HK-2 (cell line): ENCODE data around the gene IBA57.

Source experiments
- DNase-seq: peaks from one replicate; pipeline ENCODE4 v3.0.0-alpha.2; 2018; ENCODE audit not compliant: unreplicated experiment

IBA57 gene

DNA sequence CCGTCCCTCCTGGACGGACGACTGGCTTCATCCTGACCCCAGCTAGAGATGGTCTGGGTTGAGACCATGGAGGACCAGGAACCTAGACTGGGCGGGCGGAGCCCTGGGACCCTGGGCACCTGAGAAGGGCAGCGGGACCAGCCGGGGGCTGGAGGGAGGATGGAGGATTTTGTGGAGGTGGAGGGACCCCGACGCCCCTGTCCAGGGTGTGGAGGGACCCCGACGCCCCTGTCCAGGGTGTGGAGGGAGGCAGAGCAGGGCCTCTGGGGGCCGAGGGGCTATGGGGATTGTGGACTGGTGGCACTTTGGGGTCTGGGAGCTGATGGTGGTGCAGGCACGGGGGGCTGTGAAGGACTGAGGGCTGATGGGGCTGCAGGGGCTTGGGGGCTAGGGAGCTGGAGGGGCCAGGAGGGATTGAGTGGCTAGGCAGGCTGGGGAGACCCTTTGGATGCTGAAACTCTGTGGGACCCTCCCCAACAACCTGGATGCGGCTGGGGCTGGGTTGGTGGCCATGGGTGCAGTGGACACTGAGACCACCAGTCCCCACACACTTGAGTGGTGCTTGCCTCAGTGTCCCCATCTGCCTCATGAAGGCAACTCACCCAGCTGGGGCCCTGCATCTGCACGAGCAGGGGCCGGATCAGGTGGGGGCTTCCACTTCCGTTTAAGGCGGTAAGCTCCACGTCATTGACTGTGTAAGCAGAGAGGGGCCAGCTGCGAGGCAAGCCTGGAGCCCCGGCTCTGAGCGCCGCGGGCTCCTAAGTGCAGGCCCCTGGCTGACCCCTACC is 8.5 kb upstream of the IBA57 start:
- DNase-seq, result no peak

DNA sequence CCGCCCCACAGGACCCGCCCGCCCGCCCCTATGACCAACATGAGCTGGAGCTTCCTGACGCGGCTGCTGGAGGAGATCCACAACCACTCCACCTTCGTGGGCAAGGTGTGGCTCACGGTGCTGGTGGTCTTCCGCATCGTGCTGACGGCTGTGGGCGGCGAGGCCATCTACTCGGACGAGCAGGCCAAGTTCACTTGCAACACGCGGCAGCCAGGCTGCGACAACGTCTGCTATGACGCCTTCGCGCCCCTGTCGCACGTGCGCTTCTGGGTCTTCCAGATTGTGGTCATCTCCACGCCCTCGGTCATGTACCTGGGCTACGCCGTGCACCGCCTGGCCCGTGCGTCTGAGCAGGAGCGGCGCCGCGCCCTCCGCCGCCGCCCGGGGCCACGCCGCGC is 7.9 kb upstream of the IBA57 start:
- DNase-seq, result no peak

DNA sequence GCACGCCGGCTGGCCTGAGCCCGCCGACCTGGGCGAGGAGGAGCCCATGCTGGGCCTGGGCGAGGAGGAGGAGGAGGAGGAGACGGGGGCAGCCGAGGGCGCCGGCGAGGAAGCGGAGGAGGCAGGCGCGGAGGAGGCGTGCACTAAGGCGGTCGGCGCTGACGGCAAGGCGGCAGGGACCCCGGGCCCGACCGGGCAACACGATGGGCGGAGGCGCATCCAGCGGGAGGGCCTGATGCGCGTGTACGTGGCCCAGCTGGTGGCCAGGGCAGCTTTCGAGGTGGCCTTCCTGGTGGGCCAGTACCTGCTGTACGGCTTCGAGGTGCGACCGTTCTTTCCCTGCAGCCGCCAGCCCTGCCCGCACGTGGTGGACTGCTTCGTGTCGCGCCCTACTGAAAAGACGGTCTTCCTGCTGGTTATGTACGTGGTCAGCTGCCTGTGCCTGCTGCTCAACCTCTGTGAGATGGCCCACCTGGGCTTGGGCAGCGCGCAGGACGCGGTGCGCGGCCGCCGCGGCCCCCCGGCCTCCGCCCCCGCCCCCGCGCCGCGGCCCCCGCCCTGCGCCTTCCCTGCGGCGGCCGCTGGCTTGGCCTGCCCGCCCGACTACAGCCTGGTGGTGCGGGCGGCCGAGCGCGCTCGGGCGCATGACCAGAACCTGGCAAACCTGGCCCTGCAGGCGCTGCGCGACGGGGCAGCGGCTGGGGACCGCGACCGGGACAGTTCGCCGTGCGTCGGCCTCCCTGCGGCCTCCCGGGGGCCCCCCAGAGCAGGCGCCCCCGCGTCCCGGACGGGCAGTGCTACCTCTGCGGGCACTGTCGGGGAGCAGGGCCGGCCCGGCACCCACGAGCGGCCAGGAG is 7.2 kb upstream of the IBA57 start:
- DNase-seq, result no peak

DNA sequence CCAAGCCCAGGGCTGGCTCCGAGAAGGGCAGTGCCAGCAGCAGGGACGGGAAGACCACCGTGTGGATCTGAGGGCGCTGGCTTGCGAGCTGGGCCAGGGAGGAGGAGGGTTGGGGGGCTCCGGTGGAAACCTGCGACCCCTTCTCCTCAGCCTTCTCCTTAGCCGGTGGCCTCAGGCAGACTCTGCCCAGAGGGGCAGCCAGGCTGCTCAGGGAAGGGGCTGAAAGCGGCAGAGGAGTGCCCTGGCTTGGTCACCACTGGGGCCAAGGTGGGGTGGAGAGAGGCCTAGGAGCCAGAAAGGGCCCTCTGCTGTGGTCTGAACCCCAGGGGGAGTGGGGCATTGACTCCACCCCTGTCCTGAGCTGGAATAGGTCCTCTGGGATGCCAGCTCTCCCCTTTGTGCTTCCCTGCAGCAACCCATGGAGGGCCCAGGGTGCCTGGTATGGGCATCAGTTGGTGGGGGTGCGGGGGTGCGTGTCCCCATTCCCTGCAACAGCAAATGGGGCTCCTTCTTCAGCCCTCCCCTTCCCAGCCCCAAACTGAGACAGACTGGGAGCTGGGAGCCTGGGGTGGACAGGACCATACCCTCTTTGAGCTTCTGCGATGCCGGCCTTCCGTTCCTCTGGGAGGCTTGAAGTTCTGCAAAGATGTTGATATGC is 6.5 kb upstream of the IBA57 start:
- DNase-seq, result no peak

DNA sequence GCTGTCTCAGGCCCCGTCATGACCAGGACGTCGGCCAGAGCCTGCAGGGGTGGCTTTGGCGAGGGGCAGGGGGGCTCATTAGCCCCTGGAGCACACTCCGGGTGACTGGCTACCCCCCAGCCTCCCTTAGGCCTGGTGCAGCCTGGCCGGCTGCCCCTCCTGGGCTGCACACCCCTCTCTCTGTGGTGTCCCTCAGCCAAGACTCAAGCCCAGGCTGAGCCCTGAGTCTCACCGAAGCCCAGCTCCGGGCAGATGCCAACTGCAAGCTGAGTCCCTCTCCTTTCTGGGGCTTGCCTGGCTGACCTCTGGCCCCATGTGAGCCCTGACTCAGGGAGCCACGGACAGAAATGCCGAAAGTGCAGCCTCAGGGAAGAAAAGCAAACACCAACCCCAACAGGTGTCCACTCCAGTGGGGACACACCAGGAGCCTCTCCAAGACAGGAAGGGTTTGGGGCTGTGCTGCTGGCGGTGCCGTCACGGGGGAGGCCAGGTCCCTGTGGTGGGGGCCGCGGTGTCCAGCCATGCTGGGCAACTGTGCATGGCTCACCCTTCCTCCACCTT is 5.3 kb upstream of the IBA57 start:
- no peak for DNase-seq

DNA sequence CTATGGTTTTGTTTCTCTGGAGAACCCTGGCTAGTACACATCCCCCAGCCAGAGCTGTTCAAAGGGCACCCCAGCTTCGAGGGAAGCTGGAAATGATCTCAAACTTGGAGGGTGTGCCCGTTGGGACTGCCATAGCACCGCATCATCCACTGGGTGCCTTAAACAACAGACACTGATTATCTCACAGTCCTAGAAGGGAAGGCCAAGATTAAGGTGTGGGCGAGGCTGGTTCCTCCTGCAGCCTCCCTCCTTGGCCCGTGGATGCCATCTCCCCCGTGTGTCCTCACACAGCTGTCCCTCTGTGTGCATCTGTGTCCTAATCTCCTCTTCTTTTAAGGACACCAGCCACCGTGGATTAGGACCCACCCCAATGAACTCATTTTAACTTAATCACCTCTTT is 4.2 kb upstream of the IBA57 start:
- DNase-seq, result no peak

DNA sequence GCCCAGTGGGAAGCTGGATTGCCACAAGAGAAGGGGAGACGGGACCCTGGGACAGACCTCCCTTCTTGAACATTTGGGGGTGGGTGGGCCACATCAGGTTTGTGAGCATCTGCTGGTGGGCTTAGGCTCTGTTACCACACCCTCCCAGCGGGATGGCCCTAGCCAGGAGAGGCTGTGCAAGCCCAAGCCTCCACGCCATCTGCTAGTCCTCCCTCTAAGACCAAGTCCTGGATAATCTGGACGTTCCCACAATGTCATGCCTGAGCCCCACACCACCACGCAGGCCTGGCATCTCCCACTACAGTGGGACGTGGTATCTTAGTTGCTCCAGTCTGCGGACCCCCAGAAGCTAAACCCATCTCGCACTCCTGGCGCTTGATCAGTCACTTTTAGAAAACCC is 3.7 kb upstream of the IBA57 start:
- DNase-seq, result no peak

DNA sequence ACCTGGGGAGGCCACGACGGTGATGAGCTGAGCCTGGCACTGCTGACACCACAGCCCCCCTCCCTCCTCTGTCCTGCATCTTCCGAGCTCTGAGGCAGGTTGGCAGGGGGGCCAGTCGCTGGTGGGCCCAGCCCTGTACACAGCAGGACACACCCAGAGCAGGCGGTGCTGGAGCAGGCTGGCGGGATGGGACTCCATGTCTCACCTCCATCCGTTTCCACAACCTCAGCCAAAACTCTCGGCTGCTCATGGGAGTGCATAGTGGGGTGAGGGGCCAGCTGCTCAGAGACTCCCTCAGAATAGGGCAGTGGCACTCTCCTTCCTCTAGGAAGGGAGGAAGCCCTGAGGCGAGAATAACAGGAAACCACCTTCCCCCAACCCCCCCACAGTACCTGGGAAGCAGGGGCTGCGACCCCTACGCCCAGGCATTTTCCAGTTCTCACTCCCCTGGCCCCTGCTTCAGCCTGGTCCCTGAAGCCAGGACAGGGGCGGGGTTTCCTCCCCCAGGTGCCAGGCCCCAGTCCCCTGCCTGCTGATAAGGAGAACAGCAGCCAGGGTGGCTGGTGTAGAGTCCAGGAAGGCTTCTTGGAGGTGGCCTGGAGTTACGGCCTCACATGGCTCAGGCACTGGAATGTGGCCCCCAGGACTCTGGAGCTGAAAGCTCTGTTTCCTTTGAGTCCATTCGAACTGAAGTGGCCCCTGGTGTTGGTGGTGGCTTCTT is 3.2 kb upstream of the IBA57 start:
- no peak for DNase-seq

DNA sequence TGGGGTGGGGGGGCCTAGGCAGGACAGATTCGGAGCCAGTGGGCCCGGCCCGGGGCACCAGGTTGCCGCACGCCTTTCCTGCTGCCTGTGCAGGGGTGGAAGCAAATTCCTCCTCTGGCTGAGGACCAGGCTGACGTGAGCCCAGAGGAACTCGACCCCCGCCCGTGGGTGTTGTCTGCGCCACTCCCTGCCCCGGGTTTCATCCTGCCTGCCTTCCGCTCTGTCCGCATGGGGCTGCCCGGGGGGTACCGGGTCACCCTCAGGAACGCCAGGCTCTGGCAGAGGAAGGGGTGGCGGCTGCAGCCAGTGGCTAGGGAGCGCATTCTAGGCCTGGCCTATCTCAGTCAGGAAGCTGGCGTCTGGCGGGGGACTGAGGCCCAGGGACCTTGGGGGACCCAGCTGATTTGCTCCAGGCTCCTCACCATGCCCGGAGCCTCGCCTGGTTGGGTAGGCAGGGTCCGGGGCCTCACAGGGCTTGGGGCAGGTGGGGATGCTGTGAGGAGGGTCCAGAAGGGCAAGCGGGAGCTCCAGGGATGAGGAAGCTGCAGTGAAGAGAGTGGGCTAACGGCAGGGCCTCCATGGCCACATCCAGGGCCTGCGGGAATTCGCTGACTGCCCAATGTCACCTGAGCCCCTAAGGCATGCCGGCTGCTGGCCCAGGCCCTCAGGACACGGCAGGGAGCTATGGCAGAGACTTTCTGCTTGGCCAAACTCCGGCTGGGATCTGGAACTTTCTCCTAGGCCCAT is 2.4 kb upstream of the IBA57 start:
- DNase-seq, result no peak

DNA sequence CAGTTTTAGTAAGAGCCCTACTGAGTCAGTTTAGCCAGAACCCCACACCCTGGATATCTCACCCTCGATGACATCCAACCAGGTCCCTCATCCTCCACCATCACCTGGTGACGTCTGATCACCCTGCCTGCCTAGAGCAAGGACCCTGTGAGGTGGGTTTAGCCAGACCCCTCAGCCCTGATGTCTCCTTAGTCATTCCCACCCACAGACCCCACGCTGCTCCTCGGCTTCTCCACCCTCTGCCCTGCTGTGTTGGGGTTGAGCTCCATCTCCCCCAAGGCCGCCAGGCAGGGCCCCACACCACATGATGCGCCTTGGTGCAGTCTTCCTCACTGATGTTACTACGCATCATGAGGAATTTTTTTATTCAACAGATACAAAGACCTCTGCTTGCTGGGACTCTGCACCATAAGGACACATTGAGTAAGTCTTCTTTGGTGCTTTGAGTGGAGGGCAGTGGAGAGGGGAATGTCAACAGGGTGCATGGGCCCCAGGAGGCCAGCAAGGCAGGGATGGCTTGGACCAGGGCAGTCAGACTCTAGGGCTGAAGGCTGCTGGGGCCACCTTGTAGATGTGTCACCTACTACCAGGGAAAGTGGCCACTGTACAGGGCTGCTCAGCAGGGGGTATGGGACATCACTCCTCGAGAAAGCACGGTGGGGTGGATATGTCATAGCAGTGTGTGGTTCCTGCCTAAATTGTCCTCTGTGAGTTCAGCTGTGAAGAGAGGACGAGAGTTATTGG is 1.7 kb upstream of the IBA57 start:
- no peak for DNase-seq

DNA sequence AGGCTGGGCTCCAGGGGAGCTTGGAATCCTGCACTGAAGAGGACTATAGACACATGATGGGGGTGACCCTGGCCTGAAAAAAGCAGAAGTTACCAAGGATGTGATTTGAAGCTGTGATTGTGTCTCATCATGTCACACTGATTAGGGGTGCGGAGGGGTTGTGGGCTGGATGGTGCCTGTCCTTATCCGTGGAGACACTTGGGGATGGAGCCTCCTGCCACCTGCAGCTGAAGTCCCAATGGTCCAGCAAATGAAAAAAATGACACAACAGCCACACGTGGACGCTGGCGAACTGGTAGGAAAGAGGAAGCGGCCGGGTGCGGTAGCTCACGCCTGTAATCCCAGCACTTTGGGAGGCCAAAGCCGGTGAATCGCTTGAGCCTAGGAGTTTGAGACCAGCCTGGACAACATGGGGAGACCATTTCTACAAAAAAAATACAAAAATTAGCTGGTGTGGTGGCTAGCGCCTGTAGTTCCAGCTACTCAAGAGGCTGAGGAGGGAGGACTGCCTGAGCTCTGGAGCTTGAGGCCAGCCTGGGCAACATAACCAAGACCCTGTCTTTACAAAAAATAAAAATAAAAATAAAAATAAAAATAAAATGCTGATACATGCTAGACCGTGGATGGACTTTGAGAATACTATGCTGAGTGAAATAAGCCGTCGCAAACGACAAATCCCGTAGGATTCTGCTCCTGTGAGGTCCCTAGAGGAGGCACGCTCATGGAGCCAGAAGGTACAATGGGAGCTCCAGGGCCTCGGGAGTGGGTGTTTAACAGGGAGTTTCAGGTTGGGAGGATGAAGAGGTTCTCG is 838 bp upstream of the IBA57 start:
- DNase-seq, result no peak

DNA sequence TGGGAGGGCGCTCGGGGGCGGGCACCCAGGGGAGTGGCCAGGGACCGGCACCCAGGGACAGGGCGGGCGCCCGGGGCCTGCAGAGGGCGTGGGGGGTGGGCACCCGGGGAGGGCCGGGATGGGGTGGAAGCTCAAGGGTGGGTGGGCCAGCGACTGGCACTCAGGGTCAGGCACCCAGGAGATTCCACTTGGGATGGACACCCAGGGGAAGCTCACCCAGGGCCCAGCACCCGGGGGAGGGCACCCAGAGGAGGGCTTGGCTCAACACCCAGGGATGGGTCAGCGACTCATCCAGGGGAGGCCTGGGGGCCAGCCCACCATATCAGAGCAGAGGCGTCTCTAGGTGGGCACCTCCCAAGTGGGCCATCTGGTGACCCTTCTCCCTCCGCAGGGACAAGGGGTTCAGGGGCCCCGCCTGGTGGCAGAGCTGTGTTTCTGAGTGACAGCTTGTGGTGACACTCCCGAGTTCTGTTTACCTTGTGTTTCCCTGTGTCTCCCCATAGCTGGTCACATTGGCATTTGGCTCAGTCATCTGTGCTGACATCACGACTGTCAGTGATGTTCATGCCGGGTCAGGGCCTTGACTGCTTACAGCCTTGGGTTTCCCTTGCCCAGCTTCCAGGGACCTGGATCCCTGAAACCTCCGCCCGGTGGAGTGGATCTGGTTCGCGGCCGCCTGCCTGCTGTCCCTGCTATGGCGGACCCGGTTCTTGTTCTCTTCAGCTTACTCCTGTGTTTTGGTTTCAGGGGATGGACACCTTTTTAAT is 749 bp downstream of the IBA57 start:
- no peak for DNase-seq

DNA sequence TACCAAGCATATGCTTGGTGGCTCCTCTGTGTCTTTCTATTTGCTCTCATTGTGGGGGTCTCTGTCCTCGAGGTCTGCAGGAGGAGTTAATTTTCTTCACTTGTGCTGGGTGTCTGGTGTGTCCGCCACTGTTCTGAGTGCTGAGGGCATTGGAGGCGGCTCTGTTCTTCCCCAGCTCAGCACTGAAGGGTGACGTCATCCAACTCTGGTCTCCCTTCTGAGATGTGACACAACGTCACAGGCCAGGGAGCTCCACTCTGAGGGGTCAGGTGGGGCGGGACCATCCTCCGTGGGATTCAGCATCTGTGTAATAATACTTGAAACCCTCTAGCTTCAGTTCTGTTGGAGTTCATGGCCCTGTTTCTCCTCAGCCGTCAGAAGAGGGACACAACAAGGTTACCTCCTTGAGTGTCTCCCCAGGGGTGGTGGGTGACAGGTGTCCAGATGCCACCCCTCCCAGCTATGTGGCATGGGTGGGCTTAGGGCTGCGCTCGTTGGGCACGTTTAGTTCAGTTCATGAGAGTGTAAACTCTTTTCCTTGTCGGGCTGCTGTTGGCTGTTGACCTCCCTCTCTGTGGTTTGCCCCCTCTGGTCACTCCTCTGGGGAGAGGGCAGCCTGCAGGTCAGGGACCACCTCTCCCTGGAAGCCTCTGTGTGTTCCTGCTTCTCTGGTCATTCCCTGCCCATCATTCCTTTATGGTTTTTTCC is 3.1 kb downstream of the IBA57 start:
- no peak for DNase-seq

DNA sequence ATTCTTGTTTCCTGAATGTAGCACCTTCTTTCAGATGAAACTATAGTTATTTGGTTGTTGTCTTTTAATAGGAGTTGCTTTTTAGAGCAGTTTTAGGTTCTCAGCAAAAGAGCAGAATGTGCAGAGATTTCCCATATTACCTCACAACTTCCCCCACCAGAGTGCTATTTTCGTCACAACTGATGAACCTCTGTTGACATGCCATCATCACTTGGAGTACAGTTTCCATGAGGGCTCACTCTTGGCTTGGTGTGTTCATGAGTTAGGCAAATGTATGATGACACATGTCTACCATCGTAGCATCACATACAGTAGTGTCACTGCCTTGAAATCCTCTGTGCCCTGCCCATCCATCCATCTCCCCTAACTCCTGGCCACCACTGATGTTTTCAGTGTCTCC is 3.7 kb downstream of the IBA57 start:
- DNase-seq, result no peak

DNA sequence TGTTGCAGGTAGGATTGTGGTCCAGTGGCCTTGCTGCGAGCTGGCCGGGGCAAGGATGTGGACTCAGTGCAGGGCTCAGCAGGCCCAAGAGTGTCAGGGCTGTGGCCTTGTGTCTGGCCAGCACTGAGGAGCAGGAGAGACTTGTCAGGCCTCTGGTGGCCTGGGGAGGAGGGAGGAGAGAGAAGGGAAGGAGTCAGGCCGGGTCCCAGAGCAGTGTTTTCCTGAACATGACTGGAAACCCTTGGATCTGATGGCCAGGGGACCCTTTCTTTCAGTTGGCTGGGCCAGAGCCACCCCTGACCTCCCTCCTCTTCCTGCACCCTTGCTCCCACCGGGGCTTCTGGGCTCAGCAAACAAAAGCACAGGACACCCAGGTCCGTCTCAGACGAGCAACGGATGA is 5.1 kb downstream of the IBA57 start:
- no peak for DNase-seq

DNA sequence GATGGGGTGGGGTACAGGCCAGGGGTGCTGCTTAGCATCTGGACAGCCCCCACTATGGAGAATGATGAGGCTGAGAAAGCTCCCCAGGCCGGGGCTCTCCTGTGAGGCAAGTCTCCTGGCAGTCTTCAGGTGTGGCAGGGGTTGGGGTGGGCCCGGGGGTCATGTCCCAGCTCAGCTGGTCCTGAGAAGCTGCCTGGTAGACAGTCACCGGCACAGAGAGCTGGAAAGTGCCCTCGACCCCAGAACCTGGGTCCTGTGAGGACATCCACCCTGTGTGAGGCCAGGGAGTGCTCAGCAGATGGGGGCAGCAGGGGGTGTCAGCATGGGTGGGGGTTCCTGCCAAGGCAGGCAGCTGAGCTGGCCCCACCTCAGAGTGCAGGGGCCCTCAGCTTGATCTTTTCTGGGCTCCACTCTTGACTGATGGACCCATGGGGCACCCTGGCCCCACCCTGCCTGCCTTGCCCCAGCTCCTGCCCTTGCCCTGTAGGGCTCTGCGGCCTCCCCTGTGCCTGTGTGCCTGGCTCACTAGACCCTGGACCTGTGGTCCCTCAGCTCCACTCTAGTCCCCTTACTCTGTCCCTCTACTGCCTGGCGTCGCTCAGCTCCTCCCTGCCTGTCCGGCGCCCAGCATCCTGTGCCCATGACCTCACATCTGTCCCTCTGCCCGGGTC is 5.8 kb downstream of the IBA57 start:
- no peak for DNase-seq
